H1 (cell line): ENCODE results near the gene MAVS. TPM values are rescaled to one million over a fixed set of nuclear protein-coding genes. Genes with fewer than 3 reads are reported as not detected.
"Not testable (repeated sequence)": the region's sequence is repeated elsewhere in the genome, so short reads cannot be mapped to it uniquely, and the experiment has no call there.

Experiments used
- CTCF ChIA-PET: fragments of 300-600 bp; sonication (Branson Sonifier 250); formaldehyde crosslinking; loops from one replicate; lab custom pipeline; 2021; ENCODE audit not compliant: partially characterized antibody; lab: Charles Lee
- POLR2A ChIA-PET: fragments of 300-600 bp; sonication (Branson Sonifier 250); formaldehyde crosslinking; loops from one replicate; lab custom pipeline; 2021; ENCODE audit warnings: inconsistent platforms; ENCODE audit not compliant: partially characterized antibody; lab: Charles Lee
- DNase-seq, 2 experiments: peaks; one replicate each; pipeline versions ENCODE4 v3.0.0 to v3.0.0-alpha.2; 2010 to 2022; ENCODE audit warnings: low spot score in 2 of 2, low read depth in 1 of 2, mixed read lengths in 1 of 2
- FAIRE-seq: peaks from 2 replicates; lab custom pipeline; 2011; peaks lifted over from hg19 to GRCh38; lab: Jason Lieb, UNC
- H2AFZ ChIP-seq: 2 replicates; pipeline ENCODE4 v1.8.1; 2012; ENCODE audit warnings: low read length, inconsistent platforms
- H2AK5ac ChIP-seq: 2 replicates; pipeline ENCODE4 v1.6.1; 2013; ENCODE audit warnings: low read depth, low read length
- H2BK120ac ChIP-seq: replicated peaks from 2 replicates; pipeline ENCODE3; 2013; ENCODE audit warnings: low read depth, low read length, inconsistent platforms
- H2BK12ac ChIP-seq: 2 replicates; pipeline ENCODE4 v1.6.1; 2013; ENCODE audit warnings: low read depth, low read length
- H2BK15ac ChIP-seq: 2 replicates; pipeline ENCODE4 v1.6.1; 2013; ENCODE audit warnings: low read length
- H2BK20ac ChIP-seq: 2 replicates; pipeline ENCODE4 v1.6.1; 2013; ENCODE audit warnings: low read length
- H2BK5ac ChIP-seq: 2 replicates; pipeline ENCODE4 v1.6.1; 2013; ENCODE audit warnings: low read depth, low read length
- H3K14ac ChIP-seq: 2 replicates; pipeline ENCODE4 v1.6.1; 2013; ENCODE audit warnings: inconsistent platforms; ENCODE audit not compliant: insufficient read length
- H3K18ac ChIP-seq: 2 replicates; pipeline ENCODE4 v1.6.1; 2013; ENCODE audit warnings: low read length; ENCODE audit errors: extremely low read depth
- H3K23ac ChIP-seq: 2 replicates; pipeline ENCODE4 v1.6.1; 2013; ENCODE audit warnings: inconsistent platforms; ENCODE audit not compliant: insufficient read length
- H3K23me2 ChIP-seq: 2 replicates; pipeline ENCODE4 v1.6.1; 2013; ENCODE audit warnings: low read depth, low read length
- H3K27ac ChIP-seq: 2 replicates; pipeline ENCODE4 v1.6.1; 2011; ENCODE audit warnings: low read depth, low read length, inconsistent platforms
- H3K27me3 ChIP-seq, 4 experiments: replicated peaks in 1 of 4; 1 replicate in 1 of 4; 2 replicates in 3 of 4; pipeline versions ENCODE4 v1.6.1 to v1.8.1; 2011 to 2013; ENCODE audit warnings: low read length in 3 of 4, mild to moderate bottlenecking in 3 of 4, inconsistent platforms in 2 of 4, mixed read lengths in 2 of 4, moderate library complexity in 1 of 4; ENCODE audit not compliant: control insufficient read depth in 3 of 4, insufficient read depth in 3 of 4; ENCODE audit errors: extremely low read depth in 1 of 4
- H3K36me3 ChIP-seq, 4 experiments: 2 replicates each; pipeline versions ENCODE4 v1.6.1 to v1.8.1; 2011 to 2013; ENCODE audit warnings: mild to moderate bottlenecking in 4 of 4, low read length in 3 of 4, moderate library complexity in 2 of 4, control low read depth in 1 of 4, inconsistent platforms in 1 of 4; ENCODE audit not compliant: insufficient read depth in 4 of 4, control insufficient read depth in 2 of 4
- H3K4ac ChIP-seq: replicated peaks from 2 replicates; pipeline ENCODE3; 2013; ENCODE audit warnings: low read length, low read depth, mixed read lengths, inconsistent platforms; ENCODE audit not compliant: insufficient read length
- H3K4me1 ChIP-seq, 4 experiments: replicated peaks in 1 of 4; 1 replicate in 1 of 4; 2 replicates in 3 of 4; pipeline versions ENCODE4 v1.6.1 to v1.8.1; 2011 to 2013; ENCODE audit warnings: low read length in 3 of 4, inconsistent platforms in 2 of 4, mixed read lengths in 1 of 4; ENCODE audit not compliant: insufficient read depth in 4 of 4, control insufficient read depth in 3 of 4
- H3K4me2 ChIP-seq, 2 experiments: 2 replicates each; pipeline versions ENCODE4 v1.6.1 to v1.8.1; 2011 to 2013; ENCODE audit warnings: low read depth in 2 of 2, low read length in 2 of 2, control low read depth in 1 of 2, inconsistent platforms in 1 of 2, mild to moderate bottlenecking in 1 of 2; ENCODE audit not compliant: insufficient read depth in 1 of 2
- H3K4me3 ChIP-seq, 4 experiments: fragments of 200-600, 300-600 bp in 1 of 4; sonication (generic), shearing (Covaris generic), sonication (Bioruptor Twin) in 1 of 4; 2 replicates each; pipeline versions ENCODE4 v1.5.1 to v1.8.1; 2011 to 2016; ENCODE audit warnings: low read length in 4 of 4, low read depth in 3 of 4, control low read depth in 2 of 4, inconsistent platforms in 2 of 4, mild to moderate bottlenecking in 2 of 4, mixed read lengths in 1 of 4, moderate library complexity in 1 of 4; ENCODE audit not compliant: insufficient read depth in 2 of 4; ENCODE audit errors: extremely low read depth in 1 of 4
- H3K56ac ChIP-seq: replicated peaks from 2 replicates; pipeline ENCODE3; 2013; ENCODE audit warnings: low read depth, mild to moderate bottlenecking, mixed read lengths, low read length, inconsistent platforms; ENCODE audit not compliant: insufficient read length
- H3K79me1 ChIP-seq: 2 replicates; pipeline ENCODE4 v1.6.1; 2013; ENCODE audit warnings: low read depth, low read length, control low read depth
- H3K79me2 ChIP-seq, 2 experiments: 2 replicates each; pipeline versions ENCODE4 v1.6.1 to v1.8.1; 2012 to 2013; ENCODE audit warnings: low read length in 2 of 2, mild to moderate bottlenecking in 2 of 2, inconsistent platforms in 1 of 2; ENCODE audit not compliant: insufficient read depth in 2 of 2, control insufficient read depth in 1 of 2
- H3K9ac ChIP-seq, 4 experiments: replicated peaks in 1 of 4; 1 replicate in 1 of 4; 2 replicates in 3 of 4; pipeline versions ENCODE4 v1.6.1 to v1.8.1; 2011 to 2013; ENCODE audit warnings: low read depth in 3 of 4, low read length in 3 of 4, control low read depth in 2 of 4, mild to moderate bottlenecking in 2 of 4, moderate library complexity in 2 of 4, inconsistent platforms in 1 of 4; ENCODE audit errors: extremely low read depth in 1 of 4
- H3K9me3 ChIP-seq, 2 experiments: 2 replicates each; pipeline versions ENCODE4 v1.6.1 to v1.8.1; 2012 to 2013; ENCODE audit warnings: mild to moderate bottlenecking in 2 of 2, moderate library complexity in 2 of 2, control low read depth in 1 of 2, inconsistent platforms in 1 of 2, low read depth in 1 of 2, low read length in 1 of 2, mixed read lengths in 1 of 2; ENCODE audit not compliant: insufficient read depth in 2 of 2
- H4K20me1 ChIP-seq, 2 experiments: replicated peaks in 1 of 2; 2 replicates each; pipeline versions ENCODE3 to v1.8.1; 2011 to 2013; ENCODE audit warnings: inconsistent platforms in 2 of 2, low read length in 2 of 2, mild to moderate bottlenecking in 1 of 2; ENCODE audit not compliant: insufficient read depth in 2 of 2, control insufficient read depth in 1 of 2
- H4K5ac ChIP-seq: 2 replicates; pipeline ENCODE4 v1.6.1; 2013; ENCODE audit warnings: low read length, low read depth, mixed read lengths, inconsistent platforms; ENCODE audit not compliant: insufficient read length
- H4K8ac ChIP-seq: 2 replicates; pipeline ENCODE4 v1.8.0; 2013; ENCODE audit warnings: mild to moderate bottlenecking, moderate library complexity, low read length, inconsistent platforms; ENCODE audit not compliant: insufficient read depth; ENCODE audit errors: extremely low read depth
- H4K91ac ChIP-seq: replicated peaks from 2 replicates; pipeline ENCODE3; 2013; ENCODE audit warnings: low read length, mixed read lengths, inconsistent platforms; ENCODE audit not compliant: insufficient read length
- SRF ChIP-seq: IDR thresholded peaks from 2 replicates; pipeline ENCODE4 v1.6.1; 2011; ENCODE audit warnings: mild to moderate bottlenecking, low read depth, low read length, moderate library complexity
- TCF12 ChIP-seq: IDR thresholded peaks from 2 replicates; pipeline ENCODE4 v1.6.1; 2011; ENCODE audit warnings: low read depth, mild to moderate bottlenecking, low read length
- WGBS, 2 experiments: shearing (Covaris generic) in 1 of 2; methylation state at CpG; one replicate each; pipeline versions ENCODE4 v1.1.6 to v1.1.7; 2013 to 2015; ENCODE audit warnings: low lambda C conversion rate in 2 of 2, mixed read lengths in 2 of 2, inconsistent platforms in 1 of 2, low coverage in 1 of 2, missing lambda C conversion rate in 1 of 2; ENCODE audit not compliant: insufficient replicate concordance in 2 of 2, insufficient coverage in 1 of 2, insufficient read length in 1 of 2; ENCODE audit errors: extremely low coverage in 1 of 2, missing lambda C conversion rate in 1 of 2; 5-methylcytosine and 5-hydroxymethylcytosine counted together
- polyA plus RNA-seq, 7 experiments: library from polyadenylated mRNA; depleted of rRNA in 3 of 7; stranded (reverse) in 5 of 7; unstranded in 2 of 7; fragments of >200 nt in 5 of 7; fragments of 200-250 nt in 2 of 7; gene quantifications; 1 replicate in 5 of 7; 2 replicates in 1 of 7; 4 replicates in 1 of 7; pipeline versions ENCODE4 v1.2.1 to v1.2.3, GENCODE V29; 2011 to 2013; ENCODE audit warnings: missing spikeins in 2 of 7, mixed read lengths in 2 of 7
- total RNA-seq: library from RNA; stranded (reverse); fragmentation: NEBNext Ultra II Directional; extraction: Animal tissue kit (Norgen Biotek cat#: 25700); gene quantifications from 2 replicates; pipeline ENCODE4 v1.2.1, GENCODE V29; 2021

The MAVS gene
- total and polyA plus RNA-seq, 2 of the 8 experiments (the other 6 are each of a cell fraction or from before 2014, with no cell fraction given): 9.9 to 24.3 TPM

GRCh38 chr20:3843490-3843889 is 3.1 kb upstream of the MAVS start (continued):
- TF ChIP-seq SRF (no peak), TCF12 (no peak)

- FAIRE-seq, H2BK12ac ChIP-seq, H3K9me3 ChIP-seq, H3K14ac ChIP-seq, H3K56ac ChIP-seq, H3K9ac ChIP-seq, H2BK120ac ChIP-seq, H3K27ac ChIP-seq, H4K8ac ChIP-seq, H2BK20ac ChIP-seq, H2AK5ac ChIP-seq, H2AFZ ChIP-seq, H2BK5ac ChIP-seq, POLR2A ChIA-PET, H3K4me3 ChIP-seq, H3K4me2 ChIP-seq, H3K4ac ChIP-seq, H3K18ac ChIP-seq, H3K27me3 ChIP-seq, H3K23ac ChIP-seq, H4K5ac ChIP-seq, H3K36me3 ChIP-seq, H4K20me1 ChIP-seq, DNase-seq, H3K79me2 ChIP-seq, H3K79me1 ChIP-seq, H2BK15ac ChIP-seq, H3K4me1 ChIP-seq, H4K91ac ChIP-seq: not testable (repeated sequence)
- H3K23me2 ChIP-seq: peaks cover 12% of the 10 kb centered on the region
- CTCF ChIA-PET: interaction anchor here (1.1 to 1.9 kb wide), 4 partner anchors 11 to 26 kb away, joined by 3 to 15 read pairs (median 7); partner anchors contain the start of gene AP5S1
- 92% methylated on average over 9 of the region's 9 CpGs; no CpG with 5 or more reads in 1 of the 2 experiments for WGBS, 2 experiments
Observed at GRCh38 chr20:3843990-3844619, 2.5 kb upstream of the MAVS start.
